Measurements from ENCODE around the gene POLN. TPM values are rescaled to one million over a fixed set of nuclear protein-coding genes. Genes with fewer than 3 reads are reported as not detected.

Gene POLN
- total RNA-seq (2022) (1.2 and 1.6 TPM in 2 replicates), Bru-seq, nascent RNA (percentile 34 among the genes with signal in this experiment), BruChase-seq, experiment 1, labeled RNA remaining after a 2-hour chase (percentile 40 among the genes with signal in this experiment), BruChase-seq, experiment 2, labeled RNA remaining after a 6-hour chase (percentile 38 among the genes with signal in this experiment)
- long read RNA-seq, partial matches to known transcripts: 1 of 1 reads
- long read RNA-seq, other reads (novel, unspliced or antisense): 0 of 1 reads

DNA sequence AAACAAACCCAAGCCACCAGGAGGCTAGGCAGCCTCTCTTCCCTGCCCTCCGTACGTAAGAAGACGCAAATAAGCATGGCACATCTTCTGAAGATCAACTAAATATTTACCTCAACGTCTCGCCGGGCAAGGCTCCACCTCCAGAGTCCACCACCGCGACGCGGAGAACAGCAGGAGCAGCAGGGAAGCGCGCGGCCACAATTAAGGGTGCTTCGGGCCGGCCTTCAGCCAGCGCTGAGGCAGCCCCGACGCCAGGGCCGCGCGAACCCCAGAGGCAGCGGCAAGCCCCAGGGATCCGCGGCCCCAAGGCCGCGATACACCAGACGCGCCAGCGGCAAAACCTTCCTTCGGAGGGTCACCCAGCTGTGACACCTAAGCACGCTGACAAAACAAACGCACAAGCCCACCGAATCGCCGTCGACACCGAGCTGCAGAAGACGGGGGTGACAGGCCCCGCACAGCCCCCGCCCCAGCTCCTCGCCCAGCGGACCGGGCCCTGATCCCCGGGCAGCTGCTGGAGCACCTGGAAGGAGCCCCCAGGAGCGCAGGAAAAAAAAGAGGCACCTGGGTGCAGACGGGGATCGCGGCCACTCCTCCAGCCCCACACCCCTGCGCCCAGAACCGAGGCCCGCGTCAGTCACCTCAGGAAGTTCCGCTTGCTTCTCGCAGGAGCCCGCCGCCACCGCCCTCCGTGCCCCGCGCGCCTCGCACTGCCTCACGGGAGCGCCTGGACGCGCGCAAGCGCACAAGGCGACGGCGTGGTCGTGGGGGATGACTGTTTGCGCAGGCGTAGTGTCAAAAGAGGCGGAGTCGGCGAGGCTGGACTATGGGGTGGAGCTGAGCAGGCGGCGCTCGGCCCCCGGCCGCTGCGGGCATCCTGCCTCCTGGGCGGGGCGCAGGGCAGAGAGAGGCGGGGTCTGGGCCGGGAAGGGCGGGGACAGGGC lies at the start of gene POLN, which contains the start of gene HAUS3:
Gene POLN, minus strand, starts transcription at position 712 of the 944 bp plus-strand sequence. CDS start 12,890 bp downstream, outside the sequence.
Gene HAUS3, minus strand, starts transcription at position 712 of the 944 bp plus-strand sequence. CDS start 1,175 bp downstream, outside the sequence.
- no TSS peak for BruUV-seq (replicated peaks)
- Histone ChIP-seq H3K36me3 (ENCODE audit: control insufficient read depth, insufficient read depth, low read length) (no peaks in the 10 kb centered on the region), H3K4me1 (peaks cover 14% of the 10 kb centered on the region; the same call in 1 of the 2 replicates), H3K9me3 (no peaks in the 10 kb centered on the region), H3K4me3 (ENCODE audit: low read depth, low read length) (peak within 1 kb of the TSS; percentile 90), H3K27me3 (replicated peaks; ENCODE audit: control insufficient read depth, insufficient read depth, low read length) (no peaks in the 10 kb centered on the region)
- peak within 1 kb of the TSS; percentile 4 for H3K27ac Mint-ChIP-seq (ENCODE audit: unreplicated experiment)
- CTCF ChIA-PET: interaction anchor here (0.6 to 1.4 kb wide), 3 partner anchors 22 to 223 kb away, joined by 3 to 8 read pairs (median 3); no protein-coding TSS in a partner anchor
- peak; percentile 97 to 98 for DNase-seq
- H3K9me3 Mint-ChIP-seq (ENCODE audit: unreplicated experiment): no peaks in the 10 kb centered on the region
- H3K4me1 Mint-ChIP-seq (ENCODE audit: low read depth, unreplicated experiment): peaks cover 23% of the 10 kb centered on the region
- intact Hi-C loops (cut with micrococcal nuclease; ENCODE audit: unreplicated experiment): loop anchor here (2.0 to 10.0 kb wide), 4 partner anchors 21 to 221 kb away; partner anchors contain the start of genes CFAP99, MXD4 and ZFYVE28
- peaks cover 4% of the 10 kb centered on the region for H3K36me3 Mint-ChIP-seq (ENCODE audit: insufficient read depth, unreplicated experiment)
- POLR2A ChIA-PET: interaction anchor here (0.5 to 2.1 kb wide), 5 partner anchors 9 to 295 kb away, joined by 3 to 14 read pairs (median 6); partner anchors contain the start of genes FAM193A, MXD4 and RNF4
- H3K27me3 Mint-ChIP-seq (ENCODE audit: insufficient read depth, unreplicated experiment): no peaks in the 10 kb centered on the region
- TF ChIP-seq, protein P1, sequence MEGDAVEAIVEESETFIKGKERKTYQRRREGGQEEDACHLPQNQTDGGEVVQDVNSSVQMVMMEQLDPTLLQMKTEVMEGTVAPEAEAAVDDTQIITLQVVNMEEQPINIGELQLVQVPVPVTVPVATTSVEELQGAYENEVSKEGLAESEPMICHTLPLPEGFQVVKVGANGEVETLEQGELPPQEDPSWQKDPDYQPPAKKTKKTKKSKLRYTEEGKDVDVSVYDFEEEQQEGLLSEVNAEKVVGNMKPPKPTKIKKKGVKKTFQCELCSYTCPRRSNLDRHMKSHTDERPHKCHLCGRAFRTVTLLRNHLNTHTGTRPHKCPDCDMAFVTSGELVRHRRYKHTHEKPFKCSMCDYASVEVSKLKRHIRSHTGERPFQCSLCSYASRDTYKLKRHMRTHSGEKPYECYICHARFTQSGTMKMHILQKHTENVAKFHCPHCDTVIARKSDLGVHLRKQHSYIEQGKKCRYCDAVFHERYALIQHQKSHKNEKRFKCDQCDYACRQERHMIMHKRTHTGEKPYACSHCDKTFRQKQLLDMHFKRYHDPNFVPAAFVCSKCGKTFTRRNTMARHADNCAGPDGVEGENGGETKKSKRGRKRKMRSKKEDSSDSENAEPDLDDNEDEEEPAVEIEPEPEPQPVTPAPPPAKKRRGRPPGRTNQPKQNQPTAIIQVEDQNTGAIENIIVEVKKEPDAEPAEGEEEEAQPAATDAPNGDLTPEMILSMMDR (IDR thresholded peaks at IDR 0.05; ENCODE audit: insufficient read depth in 1 of 2, low read depth in 1 of 2, low read length in 1 of 2, severe bottlenecking in 1 of 2, unreplicated experiment in 1 of 2): no peak
- H3K4me3 Mint-ChIP-seq (ENCODE audit: unreplicated experiment): peak within 1 kb of the TSS; percentile 77

DNA sequence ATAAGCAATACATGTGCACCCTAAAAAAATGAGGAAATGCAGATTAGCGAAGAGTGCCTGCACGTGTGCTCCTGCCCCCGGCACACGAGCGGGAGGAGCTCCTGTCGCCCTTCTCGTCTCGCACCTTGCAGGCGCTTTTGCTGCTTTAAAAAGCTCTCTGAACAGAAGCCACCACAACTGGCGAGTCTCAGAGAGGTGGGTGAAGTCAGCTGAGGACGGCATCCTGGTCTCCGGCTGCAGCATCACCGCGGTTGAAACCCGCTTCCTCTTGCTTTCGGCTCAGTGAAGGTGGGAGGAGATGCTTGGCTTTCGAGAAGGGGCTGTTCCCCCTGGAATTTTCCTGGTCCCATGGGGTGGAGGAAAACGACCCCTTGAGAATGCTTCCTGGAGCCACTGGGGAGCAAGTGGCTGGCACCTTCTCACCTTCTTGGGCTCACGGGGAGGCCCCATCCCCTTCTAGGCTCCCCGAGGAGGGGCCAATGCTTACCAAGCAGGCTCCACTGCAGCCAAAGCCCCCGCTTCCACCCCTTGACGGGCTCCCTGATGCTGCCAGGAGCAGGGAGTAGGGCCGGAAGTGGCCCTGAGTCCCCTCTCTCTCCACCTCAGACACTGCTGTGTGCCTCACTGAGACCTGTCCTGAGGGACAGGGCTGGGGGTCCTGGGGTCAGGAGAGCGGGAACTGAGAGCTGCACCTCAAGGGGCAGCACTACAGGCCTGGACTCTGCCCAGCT lies 49.2 kb upstream of the POLN start:
- Histone ChIP-seq H3K4me3 (ENCODE audit: low read depth, low read length) (no peak overlapping the region), H3K9me3 (no peaks in the 10 kb centered on the region), H3K27me3 (replicated peaks; ENCODE audit: control insufficient read depth, insufficient read depth, low read length) (no peaks in the 10 kb centered on the region), H3K4me1 (no peaks in the 10 kb centered on the region), H3K36me3 (ENCODE audit: control insufficient read depth, insufficient read depth, low read length) (no peaks in the 10 kb centered on the region)
- H3K36me3 Mint-ChIP-seq (ENCODE audit: insufficient read depth, unreplicated experiment): no peaks in the 10 kb centered on the region
- H3K27me3 Mint-ChIP-seq (ENCODE audit: insufficient read depth, unreplicated experiment): no peaks in the 10 kb centered on the region
- H3K4me1 Mint-ChIP-seq (ENCODE audit: low read depth, unreplicated experiment): no peaks in the 10 kb centered on the region
- no peak for DNase-seq
- BruUV-seq (replicated peaks): no TSS peak
- TF ChIP-seq, protein P1 (IDR thresholded peaks at IDR 0.05; ENCODE audit: insufficient read depth in 1 of 2, low read depth in 1 of 2, low read length in 1 of 2, severe bottlenecking in 1 of 2, unreplicated experiment in 1 of 2): no peak
- POLR2A ChIA-PET: interaction anchor here (0.5 kb wide), 1 partner anchor 1073 kb away, joined by 3 read pairs; no protein-coding TSS in a partner anchor
- no peaks in the 10 kb centered on the region for H3K9me3 Mint-ChIP-seq (ENCODE audit: unreplicated experiment)
- CTCF ChIA-PET: no interaction called here
- no peak overlapping the region for H3K4me3 Mint-ChIP-seq (ENCODE audit: unreplicated experiment)
- no peak overlapping the region for H3K27ac Mint-ChIP-seq (ENCODE audit: unreplicated experiment)
- intact Hi-C loops (cut with micrococcal nuclease; ENCODE audit: unreplicated experiment): no loop called here

Data from Caco-2 (cell line).